Fibroblast of the aortic adventitia (primary cell): ENCODE data around the gene CPXM2. TPM values are rescaled to one million over a fixed set of nuclear protein-coding genes. Genes with fewer than 3 reads are reported as not detected.

Source experiments
- DNase-seq: peaks from one replicate; pipeline ENCODE4 v3.0.0-alpha.2; 2010; ENCODE audit warnings: low read depth
- H3K4me3 ChIP-seq: 2 replicates; pipeline ENCODE4 v1.5.1; 2011; ENCODE audit warnings: low read depth, mild to moderate bottlenecking, control low read depth, low read length, moderate library complexity
- total RNA-seq: library from RNA; depleted of rRNA; stranded (reverse); fragments of >200 nt; gene quantifications from 2 replicates; pipeline ENCODE4 v1.2.3, GENCODE V29; 2012; ENCODE audit warnings: low replicate concordance
- TF ChIP-seq, protein P1 (sequence below): IDR thresholded peaks from 2 replicates; pipeline ENCODE4 v1.5.1; 2011; ENCODE audit warnings: mild to moderate bottlenecking, low read length, control low read depth, inconsistent platforms; ENCODE audit not compliant: insufficient read depth

The CPXM2 gene
- total RNA-seq, 1 donor = 64.0 TPM

- no peak overlapping the region for H3K4me3 ChIP-seq
- TF ChIP-seq, protein P1, sequence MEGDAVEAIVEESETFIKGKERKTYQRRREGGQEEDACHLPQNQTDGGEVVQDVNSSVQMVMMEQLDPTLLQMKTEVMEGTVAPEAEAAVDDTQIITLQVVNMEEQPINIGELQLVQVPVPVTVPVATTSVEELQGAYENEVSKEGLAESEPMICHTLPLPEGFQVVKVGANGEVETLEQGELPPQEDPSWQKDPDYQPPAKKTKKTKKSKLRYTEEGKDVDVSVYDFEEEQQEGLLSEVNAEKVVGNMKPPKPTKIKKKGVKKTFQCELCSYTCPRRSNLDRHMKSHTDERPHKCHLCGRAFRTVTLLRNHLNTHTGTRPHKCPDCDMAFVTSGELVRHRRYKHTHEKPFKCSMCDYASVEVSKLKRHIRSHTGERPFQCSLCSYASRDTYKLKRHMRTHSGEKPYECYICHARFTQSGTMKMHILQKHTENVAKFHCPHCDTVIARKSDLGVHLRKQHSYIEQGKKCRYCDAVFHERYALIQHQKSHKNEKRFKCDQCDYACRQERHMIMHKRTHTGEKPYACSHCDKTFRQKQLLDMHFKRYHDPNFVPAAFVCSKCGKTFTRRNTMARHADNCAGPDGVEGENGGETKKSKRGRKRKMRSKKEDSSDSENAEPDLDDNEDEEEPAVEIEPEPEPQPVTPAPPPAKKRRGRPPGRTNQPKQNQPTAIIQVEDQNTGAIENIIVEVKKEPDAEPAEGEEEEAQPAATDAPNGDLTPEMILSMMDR = no peak
- DNase-seq = no peak
Observed at GRCh38 chr10:123788981-123789380, 102.6 kb downstream of the CPXM2 start.

DNA sequence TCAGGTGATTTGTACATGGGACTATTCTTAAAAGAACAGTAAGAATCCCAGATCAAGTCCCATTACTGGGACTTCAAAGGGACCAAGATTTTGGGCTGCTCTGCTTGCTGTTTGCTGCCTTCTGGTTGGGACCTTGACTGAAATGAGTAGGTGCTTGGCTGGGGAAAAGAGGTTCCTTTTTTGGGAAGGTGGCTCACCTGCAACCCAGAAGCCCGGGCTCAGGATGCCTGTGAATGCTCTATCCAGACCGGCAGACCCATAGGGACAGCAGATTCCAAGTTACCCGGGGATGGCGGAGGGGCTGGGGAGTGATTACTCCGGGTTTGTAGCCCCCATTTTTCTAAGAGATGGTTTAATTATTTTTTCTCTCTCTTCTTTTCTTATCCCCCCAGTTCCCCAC is 104.0 kb downstream of the CPXM2 start:
- TF ChIP-seq, protein P1 = no peak
- no peak for DNase-seq
- H3K4me3 ChIP-seq = no peak overlapping the region

DNA sequence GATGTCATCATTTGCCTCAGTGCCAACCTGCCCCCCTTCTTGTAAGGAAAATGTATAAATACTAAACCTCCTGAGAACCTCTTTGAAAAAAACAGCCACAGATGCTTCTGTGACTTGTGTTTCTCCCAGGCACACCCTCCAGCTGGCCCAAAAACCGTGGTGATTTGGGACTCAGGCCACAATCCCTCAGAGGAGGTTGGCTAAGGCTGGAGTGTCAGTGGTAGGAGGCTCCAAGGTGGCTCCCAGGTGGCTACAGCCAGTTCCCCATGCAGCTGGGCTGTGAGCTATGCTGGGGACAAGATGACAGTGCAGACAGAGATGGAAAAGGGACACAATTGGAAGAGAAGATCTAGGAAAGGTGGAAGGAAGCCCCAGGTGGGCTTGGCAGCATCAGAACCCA is 104.7 kb downstream of the CPXM2 start:
- TF ChIP-seq, protein P1 = no peak
- DNase-seq = no peak
- no peak overlapping the region for H3K4me3 ChIP-seq

GRCh38 chr10:123786306-123786705 is 105.3 kb downstream of the CPXM2 start:
- TF ChIP-seq, protein P1 = no peak
- H3K4me3 ChIP-seq = no peak overlapping the region
- no peak for DNase-seq

GRCh38 chr10:123784646-123785045 is 107.0 kb downstream of the CPXM2 start:
- no peak for DNase-seq
- no peak overlapping the region for H3K4me3 ChIP-seq
- TF ChIP-seq, protein P1 = no peak

DNA sequence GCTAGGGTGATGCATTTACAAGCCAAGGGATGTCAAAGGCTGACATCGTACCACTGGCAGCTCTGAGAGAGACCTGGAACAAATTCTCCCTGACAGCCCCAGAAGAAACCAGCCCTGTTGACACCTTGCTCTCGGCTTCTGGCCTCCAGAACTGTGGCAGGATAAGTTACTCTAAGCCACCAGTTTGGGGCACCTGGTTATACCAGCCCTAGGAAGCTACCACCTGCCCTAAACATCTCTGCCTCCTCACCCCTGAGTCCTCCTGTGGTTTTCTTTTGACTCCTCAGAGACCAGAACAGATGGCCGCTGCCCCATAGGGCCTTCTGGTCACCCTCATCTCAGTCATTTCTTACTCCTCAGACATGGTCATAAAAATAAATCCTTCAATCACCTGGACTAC is 107.4 kb downstream of the CPXM2 start:
- DNase-seq = no peak
- TF ChIP-seq, protein P1 = no peak

DNA sequence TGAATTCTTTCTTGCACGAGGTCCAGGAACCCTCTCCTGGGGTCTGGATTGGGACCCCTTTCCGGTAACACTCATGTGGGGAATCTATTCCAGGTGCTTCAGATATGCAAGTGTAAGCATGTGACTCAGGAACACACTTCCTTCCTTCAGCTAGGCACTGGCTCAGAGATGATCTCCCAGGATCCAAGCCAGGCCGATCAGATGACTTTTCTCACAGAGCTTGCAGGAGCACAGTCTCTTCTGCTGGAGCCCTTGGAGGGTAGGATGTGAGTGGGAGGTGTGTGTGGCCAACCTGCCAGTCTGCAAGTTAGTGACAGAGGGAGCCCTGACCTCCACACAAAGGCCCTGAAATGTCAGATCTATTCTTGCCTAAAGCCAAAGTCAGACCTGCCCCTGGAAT is 108.3 kb downstream of the CPXM2 start:
- H3K4me3 ChIP-seq = no peak overlapping the region
- DNase-seq = no peak

More for the DNA sequence above, 107.4 kb downstream of the CPXM2 start:
- H3K4me3 ChIP-seq = no peak overlapping the region

More for the DNA sequence above, 108.3 kb downstream of the CPXM2 start:
- TF ChIP-seq, protein P1 = no peak
